Stomach (tissue), 9 donors: ENCODE measurements around the gene ANK2. TPM values are rescaled to one million over a fixed set of nuclear protein-coding genes. Genes with fewer than 3 reads are reported as not detected.

Experiments
- DNase-seq, 2 donors: peaks; one replicate each; pipeline versions ENCODE4 v3.0.0 to v3.0.0-alpha.2; 2013 to 2019
- H3K27ac ChIP-seq, 5 donors: fragments of 200-600 bp in 4 of 5; sonication (generic) in 4 of 5; one replicate each; pipeline ENCODE4 v1.5.1; 2013 to 2019; ENCODE audit warnings: mild to moderate bottlenecking in 1 of 5, moderate library complexity in 1 of 5
- H3K27me3 ChIP-seq, 3 donors: fragments of 200-600 bp; sonication (generic); one replicate each; pipeline ENCODE4 v1.5.1; 2017 to 2019; ENCODE audit warnings: mixed run types in 1 of 3
- H3K36me3 ChIP-seq, 4 donors: fragments of 200-600 bp; sonication (generic); 1 replicate in 3 of 4; 2 replicates in 1 of 4; pipeline ENCODE4 v1.5.1; 2016 to 2019
- H3K4me1 ChIP-seq, 4 donors: fragments of 200-600 bp; sonication (generic); one replicate each; pipeline ENCODE4 v1.5.1; 2016 to 2019
- H3K4me3 ChIP-seq, 4 donors: fragments of 200-600 bp; sonication (generic) in 3 of 4; one replicate each; pipeline ENCODE4 v1.5.1; 2016 to 2019; ENCODE audit warnings: mild to moderate bottlenecking in 1 of 4
- H3K9me3 ChIP-seq, 4 donors: fragments of 200-600 bp; sonication (generic); one replicate each; pipeline ENCODE4 v1.5.1; 2016 to 2019
- EP300 ChIP-seq: sonication (generic); formaldehyde crosslinking; IDR thresholded peaks from one replicate; pipeline ENCODE4 v1.6.1; 2017; ENCODE audit warnings: antibody characterized with exemption
- POLR2A ChIP-seq, 4 donors: fragments of 450-650 bp; IDR thresholded peaks; one replicate each; pipeline ENCODE4 v1.6.1; 2016; ENCODE audit warnings: antibody characterized with exemption in 4 of 4, control low read depth in 2 of 4, mild to moderate bottlenecking in 1 of 4, moderate library complexity in 1 of 4
- POLR2AphosphoS5 ChIP-seq, 3 donors: sonication (generic); formaldehyde crosslinking; IDR thresholded peaks; one replicate each; pipeline ENCODE4 v1.6.1; 2016; ENCODE audit warnings: antibody characterized with exemption in 3 of 3
- WGBS, 5 donors: extraction: QIAGEN DNeasy Blood & Tissue Kit in 3 of 5; methylation state at CpG; one replicate each; pipeline versions ENCODE4 v1.1.5 to v1.1.7; 2013 to 2018; 5-methylcytosine and 5-hydroxymethylcytosine counted together
- intact Hi-C: fragments of 100-400 bp; cut with DNase I; formaldehyde crosslinking; loops from one replicate; pipeline ENCODE4 v1.15.1; 2023; ENCODE audit warnings: low total_unique reads
- polyA plus RNA-seq, 3 donors: library from polyadenylated mRNA; stranded (reverse); fragments of 200-250 nt; gene quantifications; one replicate each; pipeline ENCODE4 v1.2.3, GENCODE V29; 2013
- total RNA-seq, 5 donors: library from RNA; depleted of rRNA; stranded (reverse); fragments of >200 nt; gene quantifications; one replicate each; pipeline versions ENCODE4 v1.1.0 to v1.2.3, GENCODE V29; 2014 to 2016
- TF ChIP-seq, protein P1 (sequence below), 7 experiments: fragments of 450-650 bp in 4 of 7; fragments of 200-600 bp in 3 of 7; sonication (generic) in 3 of 7; IDR thresholded peaks; one replicate each; pipeline ENCODE4 v1.5.1; 2016 to 2019; ENCODE audit warnings: antibody characterized with exemption in 7 of 7, control low read depth in 2 of 7, mild to moderate bottlenecking in 1 of 7
- donor health status: healthy with polysubstance abuse.
- donor health status: Bipolar disorder and iron deficiency.
- donor health status: healthy.

ANK2 gene
- total and polyA plus RNA-seq, 8 donors: 1.9 to 123 (median 13.8) TPM

- Histone ChIP-seq H3K9me3 (no peaks in the 10 kb centered on the region), H3K4me3 (no peak overlapping the region), H3K36me3 (no peaks in the 10 kb centered on the region), H3K27ac (peak overlapping the region in 1 of 5 donors; percentile 83), H3K4me1 (peaks cover 0 to 30% (median 0%) of the 10 kb centered on the region in 4 donors), H3K27me3 (no peaks in the 10 kb centered on the region)
- 35 to 59% (median 42%) methylated on average over 2 of the region's 2 CpGs for WGBS, 5 donors
- DNase-seq: no peak
- TF ChIP-seq EP300 (no peak), POLR2A (IDR thresholded peaks at IDR 0.05) (no peak)
- TF ChIP-seq, protein P1, sequence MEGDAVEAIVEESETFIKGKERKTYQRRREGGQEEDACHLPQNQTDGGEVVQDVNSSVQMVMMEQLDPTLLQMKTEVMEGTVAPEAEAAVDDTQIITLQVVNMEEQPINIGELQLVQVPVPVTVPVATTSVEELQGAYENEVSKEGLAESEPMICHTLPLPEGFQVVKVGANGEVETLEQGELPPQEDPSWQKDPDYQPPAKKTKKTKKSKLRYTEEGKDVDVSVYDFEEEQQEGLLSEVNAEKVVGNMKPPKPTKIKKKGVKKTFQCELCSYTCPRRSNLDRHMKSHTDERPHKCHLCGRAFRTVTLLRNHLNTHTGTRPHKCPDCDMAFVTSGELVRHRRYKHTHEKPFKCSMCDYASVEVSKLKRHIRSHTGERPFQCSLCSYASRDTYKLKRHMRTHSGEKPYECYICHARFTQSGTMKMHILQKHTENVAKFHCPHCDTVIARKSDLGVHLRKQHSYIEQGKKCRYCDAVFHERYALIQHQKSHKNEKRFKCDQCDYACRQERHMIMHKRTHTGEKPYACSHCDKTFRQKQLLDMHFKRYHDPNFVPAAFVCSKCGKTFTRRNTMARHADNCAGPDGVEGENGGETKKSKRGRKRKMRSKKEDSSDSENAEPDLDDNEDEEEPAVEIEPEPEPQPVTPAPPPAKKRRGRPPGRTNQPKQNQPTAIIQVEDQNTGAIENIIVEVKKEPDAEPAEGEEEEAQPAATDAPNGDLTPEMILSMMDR (IDR thresholded peaks at IDR 0.05): no peak
- intact Hi-C loops: no loop called here
Observed at GRCh38 chr4:113290666-113291065, 241.2 kb downstream of the ANK2 start.

GRCh38 chr4:113292371-113293042 lies 243.1 kb downstream of the ANK2 start:
- peak in 1 of 2 donors; percentile 90 for DNase-seq
- no peaks in the 10 kb centered on the region for H3K27me3 ChIP-seq
- TF ChIP-seq EP300 (no peak), POLR2A (IDR thresholded peaks at IDR 0.05) (no peak), POLR2AphosphoS5 (IDR thresholded peaks at IDR 0.05) (no peak)
- TF ChIP-seq, protein P1 (IDR thresholded peaks at IDR 0.05): no peak
- 46 to 55% (median 48%) methylated on average over 21 of the region's 21 CpGs for WGBS, 5 donors
- no peaks in the 10 kb centered on the region for H3K36me3 ChIP-seq
- peak overlapping the region; percentile 13 to 84 (median 76) for H3K27ac ChIP-seq
- peaks cover 0 to 30% (median 2%) of the 10 kb centered on the region in 4 donors for H3K4me1 ChIP-seq
- peak overlapping the region; percentile 10 to 24 (median 22) for H3K4me3 ChIP-seq
- intact Hi-C loops: no loop called here
- H3K9me3 ChIP-seq: no peaks in the 10 kb centered on the region

DNA sequence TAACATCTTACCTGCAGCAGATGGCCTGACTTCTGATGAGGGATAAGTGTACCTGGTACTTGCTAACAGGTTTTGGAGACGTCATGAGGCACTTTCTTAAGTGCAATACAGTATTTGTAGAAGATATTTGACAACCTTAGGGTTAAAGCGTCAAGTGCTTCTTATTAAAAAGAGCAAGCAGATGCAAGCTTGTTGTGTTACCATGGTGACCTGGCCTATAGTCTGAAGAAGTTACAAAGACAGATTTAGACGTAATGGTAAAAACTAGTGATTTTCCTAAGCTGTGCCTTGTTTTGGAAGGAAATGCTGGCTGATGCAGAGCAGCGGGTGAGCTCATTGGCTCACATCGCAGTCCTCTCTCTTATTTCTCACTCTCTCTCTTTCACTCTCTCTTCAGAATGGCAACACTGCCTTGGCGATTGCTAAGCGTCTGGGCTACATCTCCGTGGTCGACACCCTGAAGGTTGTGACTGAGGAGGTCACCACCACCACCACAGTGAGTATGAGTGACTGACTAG lies 243.6 kb downstream of the ANK2 start:
- intact Hi-C loops: no loop called here
- TF ChIP-seq POLR2AphosphoS5 (IDR thresholded peaks at IDR 0.05) (peak in 1 of 3 donors; percentile 27), EP300 (no peak)
- TF ChIP-seq, protein P1 (IDR thresholded peaks at IDR 0.05): no peak
- Histone ChIP-seq H3K27me3 (no peaks in the 10 kb centered on the region), H3K4me1 (peaks cover 0 to 30% (median 2%) of the 10 kb centered on the region in 4 donors), H3K4me3 (peak overlapping the region; percentile 10 to 24 (median 22)), H3K9me3 (no peaks in the 10 kb centered on the region), H3K36me3 (no peaks in the 10 kb centered on the region), H3K27ac (peak overlapping the region in 4 of 5 donors; percentile 48 to 84 (median 80))
- 41 to 65% (median 58%) methylated on average over 9 of the region's 9 CpGs for WGBS, 5 donors
- peak in 1 of 2 donors; percentile 89 for DNase-seq

DNA sequence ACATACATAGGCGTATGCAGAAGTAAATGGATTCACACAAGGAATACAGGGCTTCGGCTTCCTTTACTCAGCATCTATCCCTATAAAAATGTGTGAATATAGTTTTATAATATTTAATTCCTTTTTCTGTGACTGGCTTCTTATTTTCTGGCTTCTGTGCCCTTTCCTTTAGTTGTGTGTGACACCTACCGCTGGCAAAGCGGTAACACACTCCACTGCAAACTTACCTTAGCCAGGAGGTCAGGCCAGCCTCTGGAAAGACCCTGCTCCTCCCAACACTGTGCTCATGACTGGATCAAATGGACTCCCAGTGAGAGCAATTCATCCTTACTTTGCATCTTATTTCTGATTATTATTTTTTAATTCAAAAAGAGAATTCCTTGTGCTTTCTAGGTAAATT lies 244.2 kb downstream of the ANK2 start:
- no peaks in the 10 kb centered on the region for H3K9me3 ChIP-seq
- peak overlapping the region; percentile 10 to 24 (median 22) for H3K4me3 ChIP-seq
- H3K36me3 ChIP-seq: no peaks in the 10 kb centered on the region
- H3K27me3 ChIP-seq: no peaks in the 10 kb centered on the region
- intact Hi-C loops: no loop called here
- peak in 1 of 2 donors; percentile 37 for DNase-seq
- no peak for TF ChIP-seq POLR2AphosphoS5 (IDR thresholded peaks at IDR 0.05)
- TF ChIP-seq, protein P1 (IDR thresholded peaks at IDR 0.05): peak in 1 of 7 experiments; percentile 14
- H3K4me1 ChIP-seq: peaks cover 0 to 30% (median 2%) of the 10 kb centered on the region in 4 donors
- 58 to 73% (median 68%) methylated on average over 4 of the region's 4 CpGs for WGBS, 5 donors
- H3K27ac ChIP-seq: peak overlapping the region in 4 of 5 donors; percentile 48 to 84 (median 80)
